ENCODE measurements around the gene KCNK3. TPM values are rescaled to one million over a fixed set of nuclear protein-coding genes. Genes with fewer than 3 reads are reported as not detected.

Gene KCNK3
- total and polyA plus RNA-seq, 9 donors, result 0.76 to 78.2 (median 2.1) TPM

- no peaks in the 10 kb centered on the region for H3K9me3 ChIP-seq
- no peak for DNase-seq
- no peak overlapping the region for H3K4me3 ChIP-seq
- intact Hi-C loops (cut with DNase I), result no loop called here
- H3K4me1 ChIP-seq (ENCODE audit: insufficient read depth), result peaks cover 6% of the 10 kb centered on the region
- TF ChIP-seq EP300 (IDR thresholded peaks at IDR 0.05) (no peak), POLR2A (IDR thresholded peaks at IDR 0.05) (no peak), CTCF (IDR thresholded peaks at IDR 0.05) (no peak)
- H3K27me3 ChIP-seq, result no peaks in the 10 kb centered on the region
- 81 to 87% (median 84%) methylated on average over 5 of the region's 5 CpGs for WGBS, 3 donors
- H3K27ac ChIP-seq, result no peak overlapping the region
- no peaks in the 10 kb centered on the region for H3K36me3 ChIP-seq
Measured at GRCh38 chr2:26705126-26705525, 12.6 kb downstream of the KCNK3 start.

GRCh38 chr2:26706093-26706492, 13.6 kb downstream of the KCNK3 start:
- H3K9me3 ChIP-seq, result no peaks in the 10 kb centered on the region
- intact Hi-C loops (cut with DNase I), result loop anchor here in 1 of 4 donors (1.0 kb wide), 1 partner anchor 28 kb away; no protein-coding TSS in a partner anchor
- H3K4me1 ChIP-seq (ENCODE audit: insufficient read depth), result peaks cover 6% of the 10 kb centered on the region
- H3K4me3 ChIP-seq, result no peak overlapping the region
- H3K27ac ChIP-seq, result no peak overlapping the region
- no peaks in the 10 kb centered on the region for H3K27me3 ChIP-seq
- no peaks in the 10 kb centered on the region for H3K36me3 ChIP-seq
- no peak for DNase-seq
- 74 to 79% (median 76%) methylated on average over 3 of the region's 3 CpGs for WGBS, 3 donors
- TF ChIP-seq POLR2A (IDR thresholded peaks at IDR 0.05) (no peak), EP300 (IDR thresholded peaks at IDR 0.05) (no peak), CTCF (IDR thresholded peaks at IDR 0.05) (no peak)

- WGBS, 3 donors, result 31 to 35% (median 35%) methylated on average over 17 to 19 of the region's 19 CpGs
- peak in 3 of 5 donors; percentile 18 to 66 (median 29) for DNase-seq
- Histone ChIP-seq H3K4me3 (no peak overlapping the region), H3K27me3 (no peaks in the 10 kb centered on the region), H3K27ac (no peak overlapping the region), H3K9me3 (no peaks in the 10 kb centered on the region), H3K36me3 (no peaks in the 10 kb centered on the region), H3K4me1 (ENCODE audit: insufficient read depth) (peaks cover 6% of the 10 kb centered on the region)
- no peak for TF ChIP-seq CTCF (IDR thresholded peaks at IDR 0.05)
- no peak for TF ChIP-seq POLR2A (IDR thresholded peaks at IDR 0.05)
- TF ChIP-seq EP300 (IDR thresholded peaks at IDR 0.05), result no peak
- intact Hi-C loops (cut with DNase I), result loop anchor here in 1 of 4 donors (1.0 kb wide), 1 partner anchor 29 kb away; no protein-coding TSS in a partner anchor
Measured at GRCh38 chr2:26706616-26707473, 14.3 kb downstream of the KCNK3 start.

- H3K27me3 ChIP-seq, result no peaks in the 10 kb centered on the region
- WGBS, 3 donors, result 69 to 83% (median 82%) methylated on average over 5 of the region's 5 CpGs
- H3K9me3 ChIP-seq, result no peaks in the 10 kb centered on the region
- no peaks in the 10 kb centered on the region for H3K36me3 ChIP-seq
- DNase-seq, result no peak
- H3K4me1 ChIP-seq (ENCODE audit: insufficient read depth), result peaks cover 6% of the 10 kb centered on the region
- H3K27ac ChIP-seq, result no peak overlapping the region
- TF ChIP-seq EP300 (IDR thresholded peaks at IDR 0.05) (no peak), POLR2A (IDR thresholded peaks at IDR 0.05) (no peak), CTCF (IDR thresholded peaks at IDR 0.05) (no peak)
- no peak overlapping the region for H3K4me3 ChIP-seq
- intact Hi-C loops (cut with DNase I), result no loop called here
Measured at GRCh38 chr2:26707747-26708146, 15.2 kb downstream of the KCNK3 start.

All from ovary (tissue), 9 donors.